ENCODE results near the gene GALM. TPM values are rescaled to one million over a fixed set of nuclear protein-coding genes. Genes with fewer than 3 reads are reported as not detected.
"Not testable (repeated sequence)": the region's sequence is repeated elsewhere in the genome, so short reads cannot be mapped to it uniquely, and the experiment has no call there.

Gene GALM
- polyA plus RNA-seq, 3 donors, result 53.7 to 69.4 (median 55.9) TPM

DNA sequence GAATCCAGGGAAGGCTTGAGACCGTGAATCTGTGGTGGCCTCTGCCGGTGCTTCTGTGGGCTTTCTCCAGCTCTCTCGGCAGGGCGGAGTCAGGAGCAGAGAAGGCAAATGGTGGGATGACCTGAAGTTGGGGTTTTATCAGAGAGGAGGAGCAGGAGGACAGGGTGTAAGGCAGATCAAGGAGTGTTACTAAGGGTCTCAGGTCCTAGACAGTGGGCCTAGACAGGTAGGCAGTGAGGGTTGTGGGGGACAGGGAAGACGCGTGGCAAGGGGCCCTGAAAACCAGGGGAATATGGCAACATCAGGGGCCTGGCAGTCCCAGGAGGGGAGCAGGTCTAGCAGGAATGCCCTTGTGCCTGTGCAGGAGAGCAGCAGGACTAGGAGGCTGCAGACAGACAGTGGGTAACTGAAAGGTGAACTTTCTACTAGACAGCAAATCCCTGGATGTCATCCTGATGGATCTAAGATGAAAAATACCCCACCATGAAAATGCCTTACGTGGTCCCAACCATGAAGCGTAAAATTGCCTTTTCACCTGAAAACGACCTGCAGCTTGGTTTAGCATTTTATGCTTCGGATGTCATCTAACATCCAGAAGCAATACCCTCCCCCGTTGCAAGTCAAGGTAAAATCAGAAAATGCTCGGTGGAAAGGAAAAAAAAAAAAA lies 43.1 kb downstream of the GALM start:
- DNase-seq (ENCODE audit: low read depth in 3 of 3, low spot score in 2 of 3), result no peak

DNA sequence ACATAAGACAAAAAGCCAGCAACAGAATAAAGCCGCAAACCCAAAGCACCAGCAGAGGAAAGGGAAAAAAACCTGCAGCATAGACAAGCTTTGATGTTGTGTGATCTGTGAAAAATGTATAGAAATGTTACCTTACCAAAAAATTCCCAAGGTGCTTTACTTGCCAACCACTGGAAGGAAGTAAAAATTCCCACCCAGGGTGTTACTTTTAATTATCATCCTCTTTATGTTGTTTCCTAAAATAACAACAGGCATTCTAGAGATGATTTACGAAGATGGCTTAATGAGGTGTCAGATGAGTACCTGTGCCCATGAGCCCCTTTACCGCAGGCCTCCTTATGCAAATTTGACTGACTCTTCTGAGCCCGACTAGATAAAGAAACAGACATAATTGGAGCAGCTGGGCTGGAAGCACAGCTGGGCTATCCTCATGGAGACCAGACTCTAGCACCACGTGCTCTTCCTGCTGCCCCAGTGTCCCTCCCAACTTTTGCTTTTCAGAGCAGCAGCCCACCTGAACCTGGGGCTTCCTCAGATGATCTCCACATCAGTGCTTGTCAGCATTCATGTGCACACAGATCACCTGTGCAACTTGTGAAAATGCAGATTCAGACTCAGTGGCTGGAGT lies 43.8 kb downstream of the GALM start:
- no peak for DNase-seq (ENCODE audit: low read depth in 3 of 3, low spot score in 2 of 3)

DNA sequence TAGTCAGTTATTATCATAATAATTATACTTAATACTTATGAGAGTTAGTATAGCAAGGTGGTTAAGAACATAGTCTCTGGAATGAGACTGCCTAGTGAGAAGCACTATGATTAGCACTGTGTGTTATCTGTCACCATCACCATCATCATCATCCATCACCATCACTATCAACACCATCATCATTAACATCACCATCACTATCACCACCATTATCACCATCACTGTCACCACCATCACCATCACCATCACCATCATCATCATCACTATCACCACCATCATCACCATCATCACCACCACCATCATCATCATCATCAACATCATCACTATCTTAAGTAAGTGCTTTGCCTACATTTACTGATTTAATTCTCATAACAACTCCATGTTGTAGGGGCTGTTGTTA lies 45.6 kb downstream of the GALM start:
- no peak for DNase-seq (ENCODE audit: low read depth in 3 of 3, low spot score in 2 of 3)

DNA sequence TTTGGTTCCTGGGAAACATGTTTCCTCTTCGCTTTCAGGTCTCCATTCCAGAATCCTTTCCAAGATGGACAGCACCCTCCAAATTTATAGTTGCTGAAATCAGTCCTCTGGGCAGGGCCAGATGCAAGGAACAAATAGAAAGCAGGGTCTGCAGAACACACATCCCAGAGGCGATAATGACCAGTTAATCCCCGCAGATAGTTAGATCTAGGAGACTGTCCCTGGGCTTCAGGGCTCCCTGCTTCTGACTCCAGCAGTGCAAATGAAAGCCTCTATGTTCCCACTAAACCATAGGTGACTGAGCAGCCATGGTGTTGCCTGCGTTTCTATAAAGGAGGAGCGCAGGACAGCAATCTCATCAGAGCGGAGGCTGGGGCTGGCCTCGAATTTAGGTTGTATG lies 46.5 kb downstream of the GALM start:
- no peak for DNase-seq (ENCODE audit: low read depth in 3 of 3, low spot score in 2 of 3)

DNA sequence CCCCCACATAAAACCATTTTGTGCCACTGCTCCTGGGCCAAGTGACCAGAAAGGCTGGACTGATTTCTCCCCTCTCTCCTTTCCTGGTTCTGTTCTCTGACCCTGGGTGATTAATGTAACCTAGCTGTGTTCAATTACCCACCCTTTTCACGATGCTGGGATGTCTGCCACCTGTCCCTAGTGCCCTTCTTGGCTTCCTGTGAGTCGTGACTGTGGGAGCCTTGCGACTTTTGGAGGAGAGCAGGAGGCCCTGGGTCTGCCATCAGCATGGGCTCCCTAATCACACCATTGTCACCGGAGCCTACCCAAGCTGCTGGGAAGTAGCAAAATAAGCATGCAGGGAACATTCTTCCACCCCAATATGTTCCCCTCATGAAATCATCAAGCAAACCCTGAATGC lies 47.0 kb downstream of the GALM start:
- DNase-seq (ENCODE audit: low read depth in 3 of 3, low spot score in 2 of 3), result no peak

DNA sequence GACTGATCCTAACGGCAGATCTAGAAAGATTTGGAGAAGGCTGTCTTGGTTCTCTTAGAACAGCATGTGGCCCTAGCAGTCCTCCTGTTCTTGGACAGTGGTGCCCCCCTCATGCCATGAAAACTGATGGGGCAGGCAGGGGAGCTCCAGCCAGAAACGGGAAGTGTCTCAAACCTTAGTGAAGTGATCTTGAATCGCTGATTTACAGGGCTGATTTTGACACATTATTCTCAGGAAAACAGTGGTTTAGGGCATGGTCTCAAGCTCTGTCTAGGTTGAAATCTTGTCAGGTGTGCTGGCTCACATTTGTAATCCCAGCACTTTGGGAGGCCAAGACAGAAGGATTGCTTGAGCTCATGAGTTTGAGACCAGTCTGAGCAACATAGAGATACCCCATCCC lies 47.4 kb downstream of the GALM start:
- no peak for DNase-seq (ENCODE audit: low read depth in 3 of 3, low spot score in 2 of 3)

DNA sequence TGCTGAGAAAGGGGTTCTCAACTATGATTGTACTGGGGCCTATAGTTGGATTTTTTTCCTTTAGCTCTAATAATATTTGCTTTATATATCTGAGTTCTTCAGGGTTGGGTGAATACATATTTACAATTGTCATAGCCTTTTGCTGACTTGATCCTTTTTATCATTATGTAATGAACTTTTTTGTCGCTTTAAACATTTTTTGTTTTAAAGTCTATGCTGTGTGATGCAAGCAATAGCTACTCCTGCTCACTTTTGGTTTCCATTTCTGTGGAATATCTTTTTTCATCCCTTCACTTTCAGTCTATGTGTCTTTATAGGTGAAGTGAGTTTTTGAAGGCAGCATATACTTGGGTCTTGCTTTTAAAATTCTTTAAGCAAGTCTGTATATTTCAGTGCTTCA lies 49.0 kb downstream of the GALM start:
- not testable (repeated sequence) for DNase-seq (ENCODE audit: low read depth in 3 of 3, low spot score in 2 of 3)

DNA sequence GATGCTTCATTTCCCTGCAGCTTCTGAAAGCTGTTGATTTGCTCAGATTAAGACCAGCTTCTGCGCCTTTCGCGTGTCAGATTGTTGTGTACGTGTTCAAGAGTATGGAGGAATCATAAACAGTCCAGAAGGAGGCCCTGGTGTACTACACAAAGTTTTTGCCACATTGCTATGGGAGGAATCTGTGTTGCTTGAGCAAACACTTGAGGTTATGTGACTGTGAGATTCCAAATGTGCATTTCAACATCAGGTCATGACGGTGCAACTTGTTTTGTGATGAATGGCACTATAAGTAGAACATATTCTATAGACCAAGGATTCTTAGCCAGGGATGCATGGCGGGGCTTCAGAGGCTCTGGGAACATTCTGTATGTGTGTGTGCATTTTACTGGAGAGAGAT lies 50.3 kb downstream of the GALM start:
- DNase-seq (ENCODE audit: low read depth in 3 of 3, low spot score in 2 of 3), result no peak

DNA sequence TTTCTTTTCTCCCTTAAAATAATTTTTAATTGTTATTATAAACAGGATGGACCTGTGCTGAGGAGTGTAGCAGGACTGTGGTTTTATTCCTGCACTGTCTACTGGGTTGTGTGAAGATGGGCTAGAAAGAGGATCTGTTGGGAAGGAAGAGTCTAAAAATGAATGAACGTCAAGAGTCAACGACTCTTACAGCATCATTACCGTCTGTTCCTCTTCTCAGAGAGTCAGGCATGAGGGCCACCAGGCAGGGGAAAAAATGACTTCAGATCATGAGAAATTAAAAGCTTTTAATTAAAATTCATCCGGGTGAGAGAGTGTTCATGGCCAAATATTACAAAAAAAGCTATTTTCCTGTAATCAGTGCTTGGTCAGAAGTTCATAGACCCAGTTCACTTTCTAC lies 52.7 kb downstream of the GALM start:
- DNase-seq (ENCODE audit: low read depth in 3 of 3, low spot score in 2 of 3), result no peak

DNA sequence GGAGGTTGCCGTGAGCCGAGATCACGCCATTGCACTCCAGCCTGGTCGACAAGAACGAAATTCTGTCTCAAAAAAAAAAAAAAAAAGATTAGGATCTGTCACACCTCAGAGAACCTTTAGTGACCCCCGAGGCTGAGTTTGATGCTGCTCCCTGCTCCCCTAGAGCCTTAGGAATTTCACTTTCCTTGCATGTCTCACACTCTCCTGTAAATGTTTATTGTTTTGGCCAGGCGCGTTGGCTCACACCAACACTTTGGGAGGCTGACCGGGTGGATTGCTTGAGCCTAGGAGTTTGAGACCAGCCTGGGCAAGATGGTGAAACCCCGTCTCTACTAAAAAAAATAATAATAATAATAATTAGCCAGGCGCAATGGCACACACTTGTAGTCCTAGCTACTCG lies 53.8 kb downstream of the GALM start:
- no peak for DNase-seq (ENCODE audit: low read depth in 3 of 3, low spot score in 2 of 3)

DNA sequence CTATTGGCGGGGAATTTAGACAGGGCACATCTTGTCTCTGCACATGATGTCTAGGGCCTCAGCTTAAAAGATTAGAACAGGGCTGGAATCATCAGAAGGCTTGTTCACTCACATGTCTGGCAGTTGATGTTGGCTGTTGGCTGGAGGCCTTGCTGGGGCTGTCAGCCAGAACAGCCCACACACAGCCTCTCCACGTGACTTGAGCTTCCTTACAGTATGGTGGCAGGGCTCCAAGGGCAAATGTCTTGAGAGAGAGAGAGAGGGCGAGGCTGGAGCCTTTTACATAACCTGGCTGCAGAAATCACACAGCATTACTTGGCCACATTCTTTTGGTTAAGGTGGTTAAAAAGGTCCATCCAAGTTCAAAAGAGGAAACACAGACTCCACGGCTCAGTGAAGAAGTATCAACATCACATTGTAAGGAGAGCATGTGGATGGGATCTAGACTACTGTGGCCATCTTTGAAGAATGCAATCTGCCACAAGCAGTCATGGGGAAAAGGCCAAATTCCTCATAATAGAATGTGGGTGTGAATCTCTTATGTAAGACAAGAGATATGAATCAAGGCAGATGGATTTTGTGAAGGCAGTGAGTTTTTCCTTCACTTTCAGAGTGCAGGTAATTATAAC lies 54.8 kb downstream of the GALM start:
- DNase-seq (ENCODE audit: low read depth in 3 of 3, low spot score in 2 of 3), result no peak

DNA sequence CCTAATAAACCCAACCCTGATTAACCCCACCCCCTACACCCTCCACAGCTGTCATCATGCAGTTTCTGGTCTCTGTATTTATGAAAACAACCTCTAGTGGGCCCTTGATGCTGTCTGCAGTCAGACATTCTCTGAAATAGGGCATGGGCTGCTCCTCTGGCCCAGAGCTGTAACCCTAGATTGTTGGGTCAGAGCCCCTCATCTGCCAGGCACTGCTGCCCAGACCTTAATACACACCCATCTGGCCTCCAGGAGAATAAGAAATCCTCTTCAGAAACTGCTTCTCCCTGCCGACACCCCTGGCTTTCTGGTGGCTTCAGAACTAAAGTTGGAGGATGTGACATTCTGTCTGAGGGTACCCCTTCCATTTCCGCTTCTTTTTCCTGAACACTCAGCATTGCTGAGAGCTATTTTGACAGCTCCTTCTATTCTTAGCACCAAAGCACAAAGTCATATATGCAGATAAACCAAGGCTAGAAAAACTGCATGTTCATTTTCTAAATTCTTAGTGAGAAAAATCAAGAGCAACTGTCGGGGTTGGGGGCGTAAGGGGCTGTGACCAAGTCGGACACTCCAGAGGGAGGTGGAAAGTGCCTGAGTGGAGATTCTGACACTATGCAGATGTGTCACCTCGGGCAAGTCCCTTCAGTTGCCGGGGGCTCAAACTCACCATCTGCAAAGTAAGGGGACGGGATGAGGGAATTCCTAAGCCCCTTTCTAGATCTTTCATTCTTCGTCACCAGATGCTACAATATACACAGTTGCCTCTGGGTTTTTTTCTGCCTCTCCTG lies 56.6 kb downstream of the GALM start:
- no peak for DNase-seq (ENCODE audit: low read depth in 3 of 3, low spot score in 2 of 3)

DNA sequence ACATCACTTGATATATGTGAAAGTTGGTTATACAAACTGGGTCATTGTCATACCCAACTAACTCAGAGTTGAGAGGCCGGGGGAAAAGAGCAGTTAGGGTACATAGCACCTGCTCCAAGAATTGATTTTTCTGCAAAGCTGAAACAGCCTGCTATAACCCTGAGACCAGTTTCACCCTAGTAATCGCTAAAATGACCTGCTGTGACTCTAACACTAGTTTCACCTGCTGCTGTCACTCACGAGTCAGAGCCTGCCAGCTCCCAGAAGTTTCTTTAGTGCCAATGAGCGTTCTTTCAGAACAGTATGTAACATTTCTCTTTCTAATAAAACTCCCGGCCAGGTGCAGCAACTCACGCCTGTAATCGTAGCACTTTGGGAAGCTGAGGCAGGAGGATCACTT lies 57.3 kb downstream of the GALM start:
- no peak for DNase-seq (ENCODE audit: low read depth in 3 of 3, low spot score in 2 of 3)

DNA sequence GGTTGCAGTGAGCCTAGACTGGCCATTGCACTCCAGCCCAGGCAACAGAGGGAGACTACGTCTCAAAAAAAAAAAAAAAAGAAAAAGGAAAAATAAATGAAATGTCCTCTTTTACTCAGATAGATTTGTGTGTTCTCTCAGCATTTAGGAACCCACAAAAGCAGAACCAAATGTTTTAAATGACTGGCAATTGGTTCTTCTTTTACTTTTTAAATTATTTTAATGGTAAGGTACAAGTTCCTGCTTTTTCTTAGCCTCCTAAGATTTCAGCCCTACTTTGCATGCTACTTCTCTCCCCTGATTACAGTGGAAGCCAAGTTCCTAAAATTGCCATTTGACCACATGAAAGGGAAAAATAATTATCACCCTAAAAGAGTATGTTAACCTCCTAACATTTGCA lies 61.7 kb downstream of the GALM start:
- no peak for DNase-seq (ENCODE audit: low read depth in 3 of 3, low spot score in 2 of 3)

DNA sequence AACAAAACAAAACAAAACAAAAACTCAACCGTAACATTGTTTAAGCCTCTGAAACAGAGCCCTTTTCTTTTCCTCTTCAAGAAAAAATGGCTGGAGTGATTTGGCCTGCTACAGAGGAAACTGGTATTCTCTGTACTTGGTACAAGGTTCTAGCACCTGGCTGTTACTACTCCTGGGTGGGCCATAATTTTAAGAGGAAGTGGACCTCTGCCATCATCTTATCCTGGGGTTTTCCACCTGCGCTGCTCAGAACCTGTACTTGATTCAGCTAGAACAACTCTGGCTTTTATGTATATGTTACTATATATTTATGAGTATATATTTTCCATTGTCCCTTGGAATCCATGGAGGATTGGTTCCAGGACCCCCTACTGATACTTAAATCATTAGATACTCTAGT lies 62.8 kb downstream of the GALM start:
- DNase-seq (ENCODE audit: low read depth in 3 of 3, low spot score in 2 of 3), result no peak

DNA sequence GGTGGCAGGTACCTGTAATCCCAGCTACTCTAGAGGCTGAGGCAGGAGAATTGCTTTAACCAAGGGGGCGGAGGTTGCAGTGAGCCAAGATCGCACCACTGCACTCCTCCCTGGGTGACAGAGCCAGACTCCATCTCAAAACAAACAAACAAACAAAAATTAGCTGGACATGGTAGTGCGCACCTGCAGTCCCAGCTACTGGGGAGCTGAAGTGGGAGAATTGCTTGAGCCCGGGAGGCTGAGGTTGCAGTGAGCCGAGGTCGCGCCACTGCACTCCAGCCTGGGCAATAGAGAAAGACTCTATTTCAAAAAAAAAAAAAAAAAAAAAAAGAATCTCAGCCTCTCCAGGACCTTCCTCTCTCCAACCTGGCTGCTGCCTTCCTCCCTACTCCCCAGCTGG lies 65.2 kb downstream of the GALM start:
- DNase-seq (ENCODE audit: low read depth in 3 of 3, low spot score in 2 of 3), result no peak

DNA sequence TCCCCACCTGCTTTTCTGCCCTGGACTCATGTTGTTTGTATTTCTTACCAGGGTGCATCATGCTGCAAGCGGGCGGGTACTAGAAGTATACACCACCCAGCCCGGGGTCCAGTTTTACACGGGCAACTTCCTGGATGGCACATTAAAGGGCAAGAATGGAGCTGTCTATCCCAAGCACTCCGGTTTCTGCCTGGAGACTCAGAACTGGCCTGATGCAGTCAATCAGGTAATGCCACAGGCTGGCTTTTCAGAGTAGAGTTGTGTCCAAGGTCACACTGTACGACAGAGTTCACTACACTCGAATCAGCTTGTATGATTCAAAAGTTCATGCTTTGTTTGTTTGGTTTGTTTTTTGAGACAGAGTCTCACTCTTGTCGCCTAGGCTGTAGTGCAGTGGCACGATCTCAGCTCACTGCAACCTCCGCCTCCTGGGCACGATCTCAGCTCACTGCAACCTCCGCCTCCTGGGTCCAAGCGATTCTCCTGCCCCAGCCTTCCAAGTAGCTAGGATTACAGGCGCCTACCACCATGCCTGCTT lies 65.8 kb downstream of the GALM start:
- no peak for DNase-seq (ENCODE audit: low read depth in 3 of 3, low spot score in 2 of 3)

DNA sequence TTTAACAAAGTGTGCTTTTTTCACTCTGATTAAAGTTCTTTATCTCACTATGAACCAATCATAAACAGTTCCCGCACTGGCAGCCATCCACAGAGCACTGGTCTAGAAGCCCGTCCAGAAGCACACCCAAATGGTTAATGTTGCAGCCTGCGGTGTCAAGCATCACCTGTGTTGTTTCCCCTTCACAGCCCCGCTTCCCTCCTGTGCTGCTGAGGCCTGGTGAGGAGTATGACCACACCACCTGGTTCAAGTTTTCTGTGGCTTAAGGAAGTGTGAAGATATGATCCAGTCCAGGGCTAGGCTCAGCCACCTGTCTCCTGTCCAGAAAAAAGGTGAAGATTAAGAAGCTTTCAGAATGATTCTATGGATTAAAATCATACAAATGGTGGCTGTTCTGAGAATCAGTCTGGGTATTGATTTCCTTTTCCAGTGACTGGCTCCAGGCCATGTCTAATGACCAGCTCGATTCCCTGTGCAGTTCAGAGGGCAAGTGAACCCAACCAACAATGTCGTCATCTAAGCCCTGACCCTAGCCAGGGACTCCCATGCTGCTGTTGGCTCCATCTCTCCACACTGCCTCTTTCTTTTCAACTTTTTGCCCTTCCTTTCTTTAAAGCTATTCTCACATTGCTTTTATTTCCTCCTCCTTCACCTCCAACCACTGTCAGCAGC lies 67.5 kb downstream of the GALM start:
- no peak for DNase-seq (ENCODE audit: low read depth in 3 of 3, low spot score in 2 of 3)

DNA sequence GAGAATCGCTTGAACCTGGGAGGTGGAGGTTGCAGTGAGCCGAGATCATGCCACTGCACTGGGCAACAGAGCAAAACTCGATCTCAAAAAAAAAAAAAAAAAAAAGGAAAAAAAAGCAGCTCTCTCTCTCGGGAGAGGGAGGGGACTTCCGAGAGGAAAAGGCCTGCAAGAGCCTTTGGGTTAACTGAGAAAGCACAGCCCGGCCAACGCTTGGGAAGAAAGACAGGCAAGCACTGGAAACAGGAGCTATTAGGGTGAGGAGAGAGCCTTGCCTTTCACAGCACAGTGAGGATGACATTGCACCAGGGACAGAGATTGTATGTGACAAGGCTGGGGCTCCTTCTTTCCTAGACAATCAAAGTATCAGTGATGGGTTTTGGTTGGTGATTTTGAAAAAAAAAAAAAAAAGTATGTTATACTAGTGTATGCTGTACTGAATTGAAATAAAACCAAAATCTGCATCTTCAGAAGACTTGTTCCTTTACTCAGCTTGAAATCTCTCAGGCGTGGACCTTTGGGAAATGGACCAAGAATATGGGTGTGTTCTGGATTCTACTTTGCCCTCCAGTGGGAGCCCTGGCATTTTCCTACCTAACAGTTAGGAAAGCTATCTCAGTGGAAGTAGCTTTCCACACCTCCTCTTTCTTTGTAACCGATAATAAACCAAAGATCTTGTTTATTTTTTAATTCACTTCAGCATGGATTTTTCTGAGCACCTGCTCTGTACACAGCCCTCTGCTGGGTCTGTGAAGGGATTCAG lies 68.6 kb downstream of the GALM start:
- no peak for DNase-seq (ENCODE audit: low read depth in 3 of 3, low spot score in 2 of 3)

DNA sequence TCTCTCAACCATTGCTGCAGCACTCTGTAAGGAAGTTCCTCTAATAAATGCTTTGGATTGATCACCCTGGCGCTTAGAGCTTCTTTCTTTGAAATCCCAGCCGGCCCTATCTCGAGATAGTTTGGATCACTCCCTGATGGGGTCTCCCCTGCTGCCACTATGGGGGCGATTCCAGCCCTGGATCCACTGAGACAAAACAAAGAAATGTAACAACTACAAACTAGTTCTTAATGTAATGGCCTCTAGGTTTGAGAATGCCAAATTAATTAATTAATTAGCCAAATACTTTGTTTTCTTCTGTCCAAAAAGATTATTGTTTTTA lies 70.0 kb downstream of the GALM start:
- no peak for DNase-seq (ENCODE audit: low read depth in 3 of 3, low spot score in 2 of 3)

All from right renal cortex interstitium (tissue), 3 donors.